Muscle of arm (tissue), 12 donors: Measurements from ENCODE around the gene ACSS1. TPM values are rescaled to one million over a fixed set of nuclear protein-coding genes. Genes with fewer than 3 reads are reported as not detected.

Experiments
- DNase-seq: peaks from one replicate; pipeline ENCODE4 v3.0.0-alpha.2; 2013
- polyA plus RNA-seq, 12 donors: library from polyadenylated mRNA; unstranded; fragments of 120-200 nt; gene quantifications; one replicate each; pipeline ENCODE4 v1.2.1, GENCODE V29; 2013; ENCODE audit not compliant: insufficient read length in 12 of 12

Gene ACSS1
- polyA plus RNA-seq, 12 donors, result 14.6 to 33.5 (median 20.6) TPM; not detected in 1

DNA sequence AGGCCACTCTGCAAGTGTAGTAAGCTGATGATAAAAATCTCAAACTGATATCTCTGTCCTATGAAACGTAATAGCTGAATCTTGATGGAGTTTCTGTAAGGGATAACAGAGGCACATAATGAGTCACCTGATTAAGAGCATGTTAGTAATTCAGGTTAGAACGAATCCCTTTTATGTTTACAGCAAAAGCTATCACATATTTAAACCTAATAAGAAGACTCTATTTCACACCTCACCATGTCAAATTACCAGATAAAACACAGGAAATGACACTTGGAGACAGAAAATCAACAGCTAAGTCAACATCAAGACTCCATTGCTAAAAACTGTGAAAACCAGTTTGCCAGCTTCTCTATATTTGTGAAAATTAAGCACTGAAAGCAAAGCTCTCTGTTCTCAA, 97.1 kb downstream of the ACSS1 start:
- DNase-seq, result no peak

DNA sequence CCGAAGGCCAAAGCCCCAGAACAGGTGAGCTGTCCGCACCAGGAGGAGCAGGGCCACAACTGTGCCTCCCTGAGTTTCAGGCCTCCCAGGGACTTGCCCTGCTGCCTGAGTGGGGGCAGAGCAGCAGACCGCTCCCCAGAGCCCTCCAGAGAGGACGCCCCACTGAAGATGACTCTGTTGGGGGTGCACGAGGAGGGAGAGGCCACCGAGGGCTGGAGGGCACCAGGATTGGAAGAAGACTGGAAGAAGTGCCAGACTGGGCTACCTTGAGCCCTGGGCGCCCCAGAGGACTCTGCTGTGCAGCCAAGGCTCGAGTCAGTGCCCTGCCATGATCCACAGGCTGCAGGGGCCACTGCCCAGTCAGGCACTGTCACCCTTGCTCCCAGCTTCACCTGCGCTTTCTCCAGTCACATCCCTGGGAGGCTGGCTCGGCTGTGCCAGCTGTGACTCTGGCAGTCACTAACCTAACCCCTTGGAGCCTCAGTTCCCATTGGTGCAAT, 97.6 kb downstream of the ACSS1 start:
- no peak for DNase-seq

DNA sequence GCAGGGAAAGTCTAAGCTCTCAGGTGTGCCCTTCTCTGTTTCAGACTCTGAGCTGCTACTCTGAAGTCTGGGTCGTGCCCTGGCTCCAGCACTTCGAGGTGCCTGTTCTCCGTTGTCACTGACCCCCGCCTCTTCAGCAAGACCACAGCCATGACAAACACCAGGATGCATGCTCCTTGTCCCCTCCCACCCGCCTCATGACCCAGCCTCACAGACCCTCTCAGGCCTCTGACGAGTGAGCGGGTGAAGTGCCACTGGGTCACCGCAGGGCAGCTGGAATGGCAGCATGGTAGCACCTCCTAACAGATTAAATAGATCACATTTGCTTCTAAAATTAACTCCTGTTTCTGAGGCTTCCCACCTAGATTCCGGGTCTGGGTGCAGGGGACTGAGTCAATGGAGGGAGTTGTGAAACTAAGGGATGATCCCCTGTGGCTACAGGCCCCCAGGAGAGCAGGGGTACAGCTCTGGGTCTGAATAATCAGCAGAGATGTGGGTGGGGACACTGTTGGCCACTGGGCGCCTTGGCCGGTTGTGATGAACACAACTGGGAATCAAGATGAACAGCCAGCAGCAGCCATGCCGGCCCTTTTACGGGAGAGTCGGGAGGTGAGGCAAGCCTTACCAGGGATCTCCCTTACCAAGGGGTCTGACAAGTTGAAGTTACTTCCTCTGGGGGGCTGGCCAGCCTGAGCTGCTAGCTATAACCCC, 98.2 kb downstream of the ACSS1 start:
- no peak for DNase-seq

DNA sequence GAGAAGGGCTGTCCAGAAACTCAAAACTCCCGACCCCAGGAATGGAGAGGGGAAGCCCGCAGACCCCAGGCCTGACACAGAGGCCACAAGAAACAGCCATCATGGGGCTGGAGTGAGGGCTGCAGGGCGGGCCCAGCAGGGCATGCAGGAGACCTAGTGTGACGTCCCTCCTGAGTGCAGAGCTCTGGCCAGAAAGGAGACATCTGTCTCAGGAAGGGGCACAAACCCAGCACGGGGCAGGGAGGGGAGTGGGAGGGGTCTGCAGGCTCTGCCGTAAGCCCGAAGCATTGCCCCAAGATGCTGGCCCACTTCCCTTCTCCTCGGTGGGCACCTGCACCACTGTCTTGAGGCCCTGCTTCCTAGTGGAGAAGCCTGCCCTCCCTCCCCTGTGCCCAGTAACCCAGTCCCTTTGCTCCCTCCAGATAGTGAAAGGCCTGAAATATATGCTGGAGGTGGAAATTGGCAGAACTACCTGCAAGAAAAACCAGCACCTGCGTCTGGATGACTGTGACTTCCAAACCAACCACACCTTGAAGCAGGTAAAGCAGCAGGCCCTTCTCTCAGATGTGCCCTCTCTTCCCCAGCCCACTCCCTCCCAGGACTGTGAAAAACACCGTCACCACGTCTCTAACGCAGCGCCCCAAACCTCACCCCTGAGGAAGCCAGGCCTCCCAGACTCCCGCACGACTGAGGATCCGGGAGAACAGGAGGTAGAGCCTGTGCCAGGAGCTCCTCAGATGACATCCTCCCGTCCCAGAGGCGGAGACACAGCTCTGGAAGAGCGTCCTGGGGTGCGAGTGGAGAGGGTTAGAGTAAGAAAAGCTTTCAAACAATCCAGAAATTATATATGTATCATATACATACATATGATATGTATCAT, 99.2 kb downstream of the ACSS1 start:
- no peak for DNase-seq

DNA sequence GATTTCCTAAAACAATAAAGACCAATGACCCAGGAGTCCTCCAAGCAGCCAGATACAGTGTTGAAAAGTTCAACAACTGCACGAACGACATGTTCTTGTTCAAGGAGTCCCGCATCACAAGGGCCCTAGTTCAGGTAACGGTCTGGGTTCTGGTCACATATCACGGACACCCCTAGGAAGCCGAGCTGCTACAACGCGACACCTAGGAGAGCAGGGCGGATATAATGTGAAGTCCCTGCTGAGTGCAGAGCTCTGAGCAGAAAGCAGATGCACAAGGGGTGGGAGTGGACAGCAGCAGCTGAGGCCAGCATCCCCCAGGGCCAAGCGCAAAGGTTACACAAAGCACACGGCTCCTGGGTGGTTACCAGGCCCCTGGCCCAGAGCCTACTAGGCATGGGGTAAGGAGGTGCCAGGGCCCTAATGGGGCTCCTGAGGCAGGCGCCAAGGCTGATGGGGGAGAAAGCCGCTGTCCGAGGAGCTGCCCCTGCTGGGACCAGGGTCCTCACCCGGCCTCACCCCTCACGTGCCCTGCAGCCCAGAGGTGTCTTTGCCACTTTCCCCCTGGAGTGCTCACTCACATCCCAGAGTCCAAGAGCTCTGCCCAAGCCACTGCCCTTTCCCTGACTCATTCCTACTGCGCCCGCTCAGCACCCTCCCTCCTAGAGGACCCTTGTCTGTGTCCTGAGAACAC, 100.5 kb downstream of the ACSS1 start:
- no peak for DNase-seq

Other genes with a start within 250 kb of the ACSS1 start
- 1 to 10 TPM in 2 of 12 donors, under 1 TPM in 8, not detected in 2; 0.35 to 2.3 (median 0.67) TPM for gene CST7, start 108.9 kb downstream of the ACSS1 start, polyA plus RNA-seq
- gene APMAP, start 65.4 kb downstream of the ACSS1 start, polyA plus RNA-seq, result 10 to 100 TPM in 11 of 12 donors, not detected in 1; 39.8 to 71.9 (median 46.5) TPM
- gene VSX1, start 24.0 kb upstream of the ACSS1 start, polyA plus RNA-seq, result under 1 TPM in 1 of 12 donors, not detected in 11; 0.09 TPM
- 10 to 100 TPM in 11 of 12 donors, not detected in 1; 25.2 to 73.1 (median 31.2) TPM for gene ENTPD6, start 137.6 kb upstream of the ACSS1 start, polyA plus RNA-seq
- 10 to 100 TPM in 11 of 12 donors, not detected in 1; 18.2 to 31.2 (median 23.0) TPM for gene PYGB, start 189.9 kb upstream of the ACSS1 start, polyA plus RNA-seq